ENCODE data around the gene SRRM3. TPM values are rescaled to one million over a fixed set of nuclear protein-coding genes. Genes with fewer than 3 reads are reported as not detected.
"Not testable (repeated sequence)": the region's sequence is repeated elsewhere in the genome, so short reads cannot be mapped to it uniquely, and the experiment has no call there.

Gene SRRM3
- total RNA-seq, 1 experiment from 2014 or later = 1.7 TPM

DNA sequence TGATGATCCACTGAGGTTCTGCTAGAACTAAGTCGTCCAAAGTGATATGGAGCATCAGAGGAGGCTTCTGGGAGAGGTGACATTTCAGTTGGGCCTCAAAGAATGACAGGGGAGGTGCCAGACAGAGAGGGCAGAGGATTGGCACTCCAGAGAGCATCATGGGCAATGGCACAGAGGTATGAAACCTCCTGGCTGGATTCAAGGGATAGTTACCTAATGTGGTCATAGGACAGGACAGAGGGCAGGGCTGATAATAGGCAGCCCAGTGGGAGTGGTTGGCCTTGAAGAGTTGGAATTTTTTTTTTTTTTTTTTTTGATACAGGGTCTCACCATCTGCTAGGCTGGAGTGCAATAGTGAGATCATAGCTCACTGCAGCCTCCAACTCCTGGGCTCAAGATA, 7.6 kb downstream of the SRRM3 start:
- H3K4me3 Mint-ChIP-seq (ENCODE audit: unreplicated experiment) = no peak overlapping the region
- peaks cover 17% of the 10 kb centered on the region for H3K27me3 Mint-ChIP-seq (ENCODE audit: insufficient read depth, unreplicated experiment)
- BruUV-seq (replicated peaks) = no TSS peak
- no peak for DNase-seq
- Histone ChIP-seq H3K4me3 (ENCODE audit: low read depth, low read length) (no peak overlapping the region), H3K4me1 (no peaks in the 10 kb centered on the region), H3K36me3 (ENCODE audit: control insufficient read depth, insufficient read depth, low read length) (no peaks in the 10 kb centered on the region), H3K9me3 (no peaks in the 10 kb centered on the region), H3K27me3 (replicated peaks; ENCODE audit: control insufficient read depth, insufficient read depth, low read length) (no peaks in the 10 kb centered on the region; the same call in 1 of the 2 replicates)
- intact Hi-C loops (cut with micrococcal nuclease; ENCODE audit: unreplicated experiment) = no loop called here
- H3K4me1 Mint-ChIP-seq (ENCODE audit: low read depth, unreplicated experiment) = no peaks in the 10 kb centered on the region
- ChIA-PET POLR2A (no interaction called here), CTCF (no interaction called here)
- TF ChIP-seq, protein P1, sequence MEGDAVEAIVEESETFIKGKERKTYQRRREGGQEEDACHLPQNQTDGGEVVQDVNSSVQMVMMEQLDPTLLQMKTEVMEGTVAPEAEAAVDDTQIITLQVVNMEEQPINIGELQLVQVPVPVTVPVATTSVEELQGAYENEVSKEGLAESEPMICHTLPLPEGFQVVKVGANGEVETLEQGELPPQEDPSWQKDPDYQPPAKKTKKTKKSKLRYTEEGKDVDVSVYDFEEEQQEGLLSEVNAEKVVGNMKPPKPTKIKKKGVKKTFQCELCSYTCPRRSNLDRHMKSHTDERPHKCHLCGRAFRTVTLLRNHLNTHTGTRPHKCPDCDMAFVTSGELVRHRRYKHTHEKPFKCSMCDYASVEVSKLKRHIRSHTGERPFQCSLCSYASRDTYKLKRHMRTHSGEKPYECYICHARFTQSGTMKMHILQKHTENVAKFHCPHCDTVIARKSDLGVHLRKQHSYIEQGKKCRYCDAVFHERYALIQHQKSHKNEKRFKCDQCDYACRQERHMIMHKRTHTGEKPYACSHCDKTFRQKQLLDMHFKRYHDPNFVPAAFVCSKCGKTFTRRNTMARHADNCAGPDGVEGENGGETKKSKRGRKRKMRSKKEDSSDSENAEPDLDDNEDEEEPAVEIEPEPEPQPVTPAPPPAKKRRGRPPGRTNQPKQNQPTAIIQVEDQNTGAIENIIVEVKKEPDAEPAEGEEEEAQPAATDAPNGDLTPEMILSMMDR (IDR thresholded peaks at IDR 0.05; ENCODE audit: insufficient read depth in 1 of 2, low read depth in 1 of 2, low read length in 1 of 2, severe bottlenecking in 1 of 2, unreplicated experiment in 1 of 2) = no peak
- H3K9me3 Mint-ChIP-seq (ENCODE audit: unreplicated experiment) = no peaks in the 10 kb centered on the region
- H3K27ac Mint-ChIP-seq (ENCODE audit: unreplicated experiment) = no peak overlapping the region
- no peaks in the 10 kb centered on the region for H3K36me3 Mint-ChIP-seq (ENCODE audit: insufficient read depth, unreplicated experiment)

- BruUV-seq (replicated peaks) = no TSS peak
- no peak overlapping the region for H3K27ac Mint-ChIP-seq (ENCODE audit: unreplicated experiment)
- intact Hi-C loops (cut with micrococcal nuclease; ENCODE audit: unreplicated experiment) = no loop called here
- no peaks in the 10 kb centered on the region for H3K9me3 Mint-ChIP-seq (ENCODE audit: unreplicated experiment)
- no peak for DNase-seq
- ChIA-PET CTCF (interaction anchor here (0.7 kb wide), 1 partner anchor 12 kb away, joined by 5 read pairs; no protein-coding TSS in a partner anchor), POLR2A (no interaction called here)
- H3K27me3 Mint-ChIP-seq (ENCODE audit: insufficient read depth, unreplicated experiment) = peaks cover 12% of the 10 kb centered on the region
- no peak overlapping the region for H3K4me3 Mint-ChIP-seq (ENCODE audit: unreplicated experiment)
- H3K36me3 Mint-ChIP-seq (ENCODE audit: insufficient read depth, unreplicated experiment) = no peaks in the 10 kb centered on the region
- Histone ChIP-seq H3K36me3 (ENCODE audit: control insufficient read depth, insufficient read depth, low read length) (no peaks in the 10 kb centered on the region), H3K4me3 (ENCODE audit: low read depth, low read length) (no peak overlapping the region), H3K27me3 (replicated peaks; ENCODE audit: control insufficient read depth, insufficient read depth, low read length) (no peaks in the 10 kb centered on the region; the same call in 1 of the 2 replicates), H3K9me3 (no peaks in the 10 kb centered on the region), H3K4me1 (no peaks in the 10 kb centered on the region)
- TF ChIP-seq, protein P1 (IDR thresholded peaks at IDR 0.05; ENCODE audit: insufficient read depth in 1 of 2, low read depth in 1 of 2, low read length in 1 of 2, severe bottlenecking in 1 of 2, unreplicated experiment in 1 of 2) = no peak
- H3K4me1 Mint-ChIP-seq (ENCODE audit: low read depth, unreplicated experiment) = no peaks in the 10 kb centered on the region
Observed at GRCh38 chr7:76211216-76211615, 9.5 kb downstream of the SRRM3 start.

GRCh38 chr7:76215349-76215748, 13.7 kb downstream of the SRRM3 start:
- H3K27ac Mint-ChIP-seq (ENCODE audit: unreplicated experiment); BruUV-seq (replicated peaks); intact Hi-C loops (cut with micrococcal nuclease; ENCODE audit: unreplicated experiment); H3K4me1 ChIP-seq; H3K4me3 ChIP-seq (ENCODE audit: low read depth, low read length); H3K36me3 Mint-ChIP-seq (ENCODE audit: insufficient read depth, unreplicated experiment); H3K36me3 ChIP-seq (ENCODE audit: control insufficient read depth, insufficient read depth, low read length); H3K9me3 ChIP-seq; H3K27me3 ChIP-seq (replicated peaks; ENCODE audit: control insufficient read depth, insufficient read depth, low read length); H3K4me1 Mint-ChIP-seq (ENCODE audit: low read depth, unreplicated experiment); H3K4me3 Mint-ChIP-seq (ENCODE audit: unreplicated experiment); H3K9me3 Mint-ChIP-seq (ENCODE audit: unreplicated experiment); H3K27me3 Mint-ChIP-seq (ENCODE audit: insufficient read depth, unreplicated experiment); DNase-seq; POLR2A ChIA-PET: not testable (repeated sequence)
- CTCF ChIA-PET = interaction anchor here (0.7 kb wide), 2 partner anchors 66 to 103 kb away, joined by 3 to 7 read pairs; no protein-coding TSS in a partner anchor

Data from Caco-2 (cell line).